H1 (cell line): ENCODE data around the gene SLC8A3. TPM values are rescaled to one million over a fixed set of nuclear protein-coding genes. Genes with fewer than 3 reads are reported as not detected.

Experiments used
- CREB1 ChIP-seq: IDR thresholded peaks from 2 replicates; pipeline ENCODE4 v1.6.1; 2012; ENCODE audit warnings: inconsistent platforms
- JUND ChIP-seq: IDR thresholded peaks from 2 replicates; pipeline ENCODE4 v1.6.1; 2011; ENCODE audit warnings: mild to moderate bottlenecking, improper control_type of control experiment, low read length
- NANOG ChIP-seq: IDR thresholded peaks from 2 replicates; pipeline ENCODE4 v1.6.1; 2011; ENCODE audit warnings: low read length, low read depth, mild to moderate bottlenecking, inconsistent platforms; ENCODE audit not compliant: insufficient read depth, poor library complexity, severe bottlenecking
- POLR2A ChIP-seq, 2 experiments: IDR thresholded peaks; 1 replicate in 1 of 2; 2 replicates in 1 of 2; pipeline ENCODE4 v1.6.1; 2011; ENCODE audit warnings: low read depth in 2 of 2, low read length in 2 of 2, mild to moderate bottlenecking in 2 of 2; ENCODE audit errors: control extremely low read depth in 1 of 2
- SAP30 ChIP-seq: fragments of 300-600 bp; sonication (generic); IDR thresholded peaks from 2 replicates; pipeline ENCODE4 v1.7.1; 2012; ENCODE audit warnings: low read length, moderate library complexity, mild to moderate bottlenecking, inconsistent platforms; ENCODE audit not compliant: insufficient read depth, insufficient replicate concordance
- SP4 ChIP-seq: IDR thresholded peaks from 2 replicates; pipeline ENCODE4 v1.6.1; 2012; ENCODE audit warnings: low read length, inconsistent platforms
- TCF12 ChIP-seq: IDR thresholded peaks from 2 replicates; pipeline ENCODE4 v1.6.1; 2011; ENCODE audit warnings: low read depth, mild to moderate bottlenecking, low read length
- polyA plus RNA-seq, 7 experiments: library from polyadenylated mRNA; depleted of rRNA in 3 of 7; stranded (reverse) in 5 of 7; unstranded in 2 of 7; fragments of >200 nt in 5 of 7; fragments of 200-250 nt in 2 of 7; gene quantifications; 1 replicate in 5 of 7; 2 replicates in 1 of 7; 4 replicates in 1 of 7; pipeline versions ENCODE4 v1.2.1 to v1.2.3, GENCODE V29; 2011 to 2013; ENCODE audit warnings: missing spikeins in 2 of 7, mixed read lengths in 2 of 7
- total RNA-seq: library from RNA; stranded (reverse); fragmentation: NEBNext Ultra II Directional; extraction: Animal tissue kit (Norgen Biotek cat#: 25700); gene quantifications from 2 replicates; pipeline ENCODE4 v1.2.1, GENCODE V29; 2021
- TF ChIP-seq, protein P1 (sequence below): IDR thresholded peaks from 2 replicates; pipeline ENCODE4 v1.6.1; 2012; ENCODE audit warnings: low read length, inconsistent platforms

SLC8A3 gene
- total and polyA plus RNA-seq, 2 of the 8 experiments (the other 6 are each of a cell fraction or from before 2014, with no cell fraction given): 0.38 to 1.1 TPM

DNA sequence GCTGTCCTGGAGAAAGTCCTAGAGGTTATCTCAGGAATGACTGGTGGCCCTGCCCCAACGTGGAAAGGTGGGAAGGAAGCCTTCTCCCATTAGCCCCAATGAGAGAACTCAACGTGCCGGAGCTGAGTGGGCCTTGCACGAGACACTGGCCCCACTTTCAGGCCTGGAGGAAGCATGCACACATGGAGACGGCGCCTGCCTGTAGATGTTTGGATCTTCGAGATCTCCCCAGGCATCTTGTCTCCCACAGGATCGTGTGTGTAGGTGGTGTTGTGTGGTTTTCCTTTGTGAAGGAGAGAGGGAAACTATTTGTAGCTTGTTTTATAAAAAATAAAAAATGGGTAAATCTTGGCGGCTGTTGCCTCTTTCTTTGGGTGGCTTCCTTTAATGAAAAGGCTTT, 156.7 kb downstream of the SLC8A3 start (continued):
- TF ChIP-seq, protein P1, sequence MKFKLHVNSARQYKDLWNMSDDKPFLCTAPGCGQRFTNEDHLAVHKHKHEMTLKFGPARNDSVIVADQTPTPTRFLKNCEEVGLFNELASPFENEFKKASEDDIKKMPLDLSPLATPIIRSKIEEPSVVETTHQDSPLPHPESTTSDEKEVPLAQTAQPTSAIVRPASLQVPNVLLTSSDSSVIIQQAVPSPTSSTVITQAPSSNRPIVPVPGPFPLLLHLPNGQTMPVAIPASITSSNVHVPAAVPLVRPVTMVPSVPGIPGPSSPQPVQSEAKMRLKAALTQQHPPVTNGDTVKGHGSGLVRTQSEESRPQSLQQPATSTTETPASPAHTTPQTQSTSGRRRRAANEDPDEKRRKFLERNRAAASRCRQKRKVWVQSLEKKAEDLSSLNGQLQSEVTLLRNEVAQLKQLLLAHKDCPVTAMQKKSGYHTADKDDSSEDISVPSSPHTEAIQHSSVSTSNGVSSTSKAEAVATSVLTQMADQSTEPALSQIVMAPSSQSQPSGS: no peak
- TF ChIP-seq SP4: no peak
- no peak for TF ChIP-seq POLR2A (IDR thresholded peaks at IDR 0.05; ENCODE audit: control extremely low read depth in 1 of 2, low read depth in 2 of 2, low read length in 2 of 2)
- no peak for TF ChIP-seq NANOG
- TF ChIP-seq SAP30: no peak
- TF ChIP-seq CREB1: no peak
- no peak for TF ChIP-seq JUND
- no peak for TF ChIP-seq TCF12
- TF ChIP-seq, all 59 proteins: peak for 0
